ENCODE results near the gene SLC8A2.

Gene SLC8A2

DNA sequence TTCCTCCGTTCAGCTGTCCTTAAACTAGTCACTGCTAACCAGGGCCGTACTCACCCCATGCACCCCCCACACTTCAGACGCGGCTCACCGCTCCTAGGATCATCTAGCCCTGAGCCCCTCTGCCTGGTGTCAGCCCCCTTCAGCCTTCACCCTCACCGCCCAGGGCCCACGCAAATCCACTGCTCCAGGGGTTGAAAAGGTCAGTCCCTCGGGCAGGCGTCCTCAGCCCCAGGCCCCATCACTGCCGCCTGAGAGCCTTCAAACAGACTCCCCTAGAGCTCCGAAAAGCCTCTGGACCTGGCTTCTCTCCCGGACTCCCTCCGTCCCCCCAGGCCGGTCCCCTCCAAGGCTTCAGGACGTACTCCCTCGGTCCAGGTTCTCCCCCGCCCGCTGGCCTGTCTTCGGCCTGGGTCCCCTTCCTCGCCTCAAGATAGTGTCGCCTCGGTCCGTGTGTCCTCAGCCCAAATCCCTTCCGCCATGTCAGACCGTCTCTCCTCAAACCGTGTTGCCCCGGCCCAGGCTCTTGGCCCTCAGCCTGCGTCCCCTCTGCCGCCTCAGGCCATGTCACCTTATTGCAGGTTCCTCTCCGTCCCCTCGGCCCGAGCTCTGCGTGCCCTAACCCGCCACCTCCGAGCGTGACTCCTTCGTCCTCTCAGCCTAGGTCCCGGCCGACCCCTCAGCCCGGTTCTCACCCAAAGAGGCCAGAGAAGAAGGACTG, 42.6 kb upstream of the SLC8A2 start:
- peak overlapping the region; percentile 100 for H3K4me3 ChIP-seq (ENCODE audit: low read depth, low read length)
- TF ChIP-seq, protein P1, sequence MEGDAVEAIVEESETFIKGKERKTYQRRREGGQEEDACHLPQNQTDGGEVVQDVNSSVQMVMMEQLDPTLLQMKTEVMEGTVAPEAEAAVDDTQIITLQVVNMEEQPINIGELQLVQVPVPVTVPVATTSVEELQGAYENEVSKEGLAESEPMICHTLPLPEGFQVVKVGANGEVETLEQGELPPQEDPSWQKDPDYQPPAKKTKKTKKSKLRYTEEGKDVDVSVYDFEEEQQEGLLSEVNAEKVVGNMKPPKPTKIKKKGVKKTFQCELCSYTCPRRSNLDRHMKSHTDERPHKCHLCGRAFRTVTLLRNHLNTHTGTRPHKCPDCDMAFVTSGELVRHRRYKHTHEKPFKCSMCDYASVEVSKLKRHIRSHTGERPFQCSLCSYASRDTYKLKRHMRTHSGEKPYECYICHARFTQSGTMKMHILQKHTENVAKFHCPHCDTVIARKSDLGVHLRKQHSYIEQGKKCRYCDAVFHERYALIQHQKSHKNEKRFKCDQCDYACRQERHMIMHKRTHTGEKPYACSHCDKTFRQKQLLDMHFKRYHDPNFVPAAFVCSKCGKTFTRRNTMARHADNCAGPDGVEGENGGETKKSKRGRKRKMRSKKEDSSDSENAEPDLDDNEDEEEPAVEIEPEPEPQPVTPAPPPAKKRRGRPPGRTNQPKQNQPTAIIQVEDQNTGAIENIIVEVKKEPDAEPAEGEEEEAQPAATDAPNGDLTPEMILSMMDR (conservative IDR thresholded peaks at IDR 0.05; ENCODE audit: low read depth, low read length) = no peak
- DNase-seq (ENCODE audit: low read depth) = no peak

DNA sequence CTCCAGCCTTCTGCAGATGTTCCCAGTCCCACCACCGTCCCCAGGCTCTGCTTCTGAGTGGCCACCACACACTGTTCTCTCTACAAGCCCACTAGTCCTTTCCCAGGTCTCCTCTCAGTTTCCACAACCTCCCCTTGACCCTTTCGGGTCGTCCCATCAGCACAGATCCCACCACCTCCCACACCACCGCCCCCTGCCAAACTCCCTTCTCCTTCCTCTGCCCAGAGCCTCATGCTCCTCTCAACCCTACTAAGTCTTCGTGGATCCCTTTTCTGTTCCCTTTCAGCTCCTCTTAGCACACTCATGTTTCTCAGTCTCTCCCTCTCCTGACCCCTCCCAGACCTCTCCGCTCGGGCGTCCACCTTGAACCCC, 41.2 kb upstream of the SLC8A2 start:
- DNase-seq (ENCODE audit: low read depth) = no peak
- H3K4me3 ChIP-seq (ENCODE audit: low read depth, low read length) = peak overlapping the region; percentile 40
- TF ChIP-seq, protein P1 (conservative IDR thresholded peaks at IDR 0.05; ENCODE audit: low read depth, low read length) = no peak

DNA sequence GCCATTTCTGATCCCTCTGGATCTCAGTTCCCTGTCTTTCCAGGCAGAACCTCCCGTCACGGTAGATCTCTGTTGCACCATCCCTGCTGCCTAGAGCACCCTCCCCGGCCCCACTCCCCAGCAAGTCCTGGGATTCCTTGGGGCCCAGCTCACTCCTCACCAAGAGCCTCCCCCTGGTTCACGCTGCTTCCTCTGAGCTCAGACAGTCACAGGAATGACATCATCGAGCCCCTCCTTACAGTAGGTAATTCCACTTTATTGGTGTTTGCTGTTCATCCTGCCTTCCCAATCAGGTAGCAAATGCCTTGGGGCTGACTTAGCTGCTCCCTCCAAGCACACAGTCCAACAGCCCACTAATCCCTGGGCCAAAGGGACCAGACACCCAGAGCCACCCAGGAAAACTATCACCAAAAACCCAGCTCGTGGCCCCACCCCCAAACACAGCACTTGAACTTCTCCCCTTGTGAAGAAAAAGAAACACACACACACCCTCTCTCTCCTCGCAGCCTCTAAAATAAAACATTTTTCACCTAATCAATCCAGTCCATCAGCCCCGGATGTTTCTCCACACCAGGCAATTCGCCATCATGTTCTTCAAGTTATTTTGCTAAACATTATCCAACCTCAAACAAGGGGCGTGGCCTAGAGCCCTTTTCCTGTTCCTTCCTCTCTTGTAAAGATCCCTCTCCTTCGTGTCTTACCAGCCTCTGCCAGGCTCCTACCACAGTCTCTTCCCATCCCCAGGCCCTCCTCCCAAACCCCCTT, 40.7 kb upstream of the SLC8A2 start:
- H3K4me3 ChIP-seq (ENCODE audit: low read depth, low read length) = peak overlapping the region; percentile 40
- peak; percentile 45 for DNase-seq (ENCODE audit: low read depth)
- TF ChIP-seq, protein P1 (conservative IDR thresholded peaks at IDR 0.05; ENCODE audit: low read depth, low read length) = no peak

DNA sequence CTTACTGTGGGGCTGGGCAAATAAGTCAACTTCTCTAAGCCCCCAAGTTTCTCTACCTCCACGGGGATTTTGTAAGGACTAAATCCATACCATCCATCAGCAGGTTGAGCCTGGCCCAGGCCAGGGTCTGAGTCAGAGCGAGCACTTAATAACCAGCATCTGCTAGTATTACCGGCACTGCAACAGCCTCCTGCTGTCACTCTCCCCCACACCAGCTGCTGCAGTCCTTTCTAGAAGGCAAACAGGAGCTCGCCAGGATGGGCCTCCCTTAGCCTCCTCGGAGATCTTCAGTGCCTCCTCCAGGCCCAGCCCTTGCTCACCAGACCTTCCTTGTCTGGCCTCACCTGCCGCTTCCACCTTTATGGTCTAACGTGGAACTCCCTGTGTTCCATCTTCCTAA, 40.0 kb upstream of the SLC8A2 start:
- TF ChIP-seq, protein P1 (conservative IDR thresholded peaks at IDR 0.05; ENCODE audit: low read depth, low read length) = no peak
- DNase-seq (ENCODE audit: low read depth) = peak; percentile 61
- no peak overlapping the region for H3K4me3 ChIP-seq (ENCODE audit: low read depth, low read length)

DNA sequence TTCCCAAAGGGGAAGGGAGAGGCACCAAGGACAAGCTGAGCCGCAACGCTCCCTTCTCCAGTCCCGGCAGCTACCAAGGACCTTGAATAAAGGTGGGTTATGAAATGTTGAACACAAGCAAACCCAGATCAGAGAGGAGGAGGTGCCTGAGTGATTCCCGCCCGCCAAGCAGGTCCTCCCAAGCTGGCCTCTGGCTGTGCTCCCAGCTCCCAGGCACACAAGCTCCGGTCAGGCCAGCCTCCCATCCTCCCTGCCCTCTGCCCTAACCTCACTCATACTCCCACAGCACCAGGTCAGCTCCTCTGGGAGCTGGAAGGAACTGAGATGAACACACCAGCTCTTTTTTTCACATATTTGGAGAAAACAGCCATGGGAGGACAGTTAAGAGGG, 39.4 kb upstream of the SLC8A2 start:
- TF ChIP-seq, protein P1 (conservative IDR thresholded peaks at IDR 0.05; ENCODE audit: low read depth, low read length) = no peak
- H3K4me3 ChIP-seq (ENCODE audit: low read depth, low read length) = no peak overlapping the region
- no peak for DNase-seq (ENCODE audit: low read depth)

DNA sequence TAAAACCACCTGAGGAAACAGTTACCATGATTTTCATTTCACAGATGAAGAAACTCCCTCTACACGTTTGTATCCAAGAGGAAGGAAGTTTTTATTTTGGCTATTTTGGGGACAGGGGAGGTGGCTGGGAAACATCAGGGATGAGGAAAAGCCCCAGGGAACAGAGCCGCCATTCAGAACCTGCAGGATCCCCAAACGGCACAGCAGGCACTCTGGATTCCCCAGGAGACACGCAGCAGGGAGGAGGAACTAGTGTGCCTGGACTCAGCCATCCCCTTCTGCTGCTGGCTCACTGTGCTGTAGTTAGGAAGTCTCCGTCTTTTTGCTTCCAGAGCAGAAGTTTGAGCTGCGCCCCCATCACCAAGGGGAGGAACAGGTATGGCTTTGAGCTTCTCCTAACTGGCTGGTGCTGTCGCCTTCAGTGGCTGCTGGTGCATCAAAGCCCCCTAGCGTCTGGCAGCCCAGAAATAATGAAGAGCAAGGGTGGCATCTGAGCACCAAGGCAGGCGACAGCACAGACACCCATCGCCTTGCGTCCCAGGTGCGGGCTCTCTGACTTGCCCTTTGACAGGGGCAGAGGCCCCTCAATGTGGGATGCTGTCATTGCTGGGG, 38.9 kb upstream of the SLC8A2 start:
- H3K4me3 ChIP-seq (ENCODE audit: low read depth, low read length) = no peak overlapping the region
- TF ChIP-seq, protein P1 (conservative IDR thresholded peaks at IDR 0.05; ENCODE audit: low read depth, low read length) = peak; percentile 3
- DNase-seq (ENCODE audit: low read depth) = no peak

Measured in choroid plexus epithelial cell (primary cell).